HG03039 (cell line): ENCODE results near the gene THRSP.
"Not testable (repeated sequence)": the region's sequence is repeated elsewhere in the genome, so short reads cannot be mapped to it uniquely, and the experiment has no call there.

Experiments
- ATAC-seq: cut with Tn5 transposase; IDR thresholded peaks from one replicate; pipeline ENCODE4 v1.9.1; 2021; ENCODE audit warnings: mild to moderate bottlenecking, moderate library complexity; ENCODE audit not compliant: unreplicated experiment

Gene THRSP, protein sequence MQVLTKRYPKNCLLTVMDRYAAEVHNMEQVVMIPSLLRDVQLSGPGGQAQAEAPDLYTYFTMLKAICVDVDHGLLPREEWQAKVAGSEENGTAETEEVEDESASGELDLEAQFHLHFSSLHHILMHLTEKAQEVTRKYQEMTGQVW

GRCh38 chr11:78063440-78064181, at the start of gene THRSP:
Gene THRSP (plus strand): TSS chr11:78063861. CDS start chr11:78063882, 21 bp downstream.
- no peak for ATAC-seq

- ATAC-seq = not testable (repeated sequence)
Observed at GRCh38 chr11:78014937-78015520, 48.6 kb upstream of the THRSP start.

- no peak for ATAC-seq
Observed at GRCh38 chr11:78015878-78016277, 47.8 kb upstream of the THRSP start.

DNA sequence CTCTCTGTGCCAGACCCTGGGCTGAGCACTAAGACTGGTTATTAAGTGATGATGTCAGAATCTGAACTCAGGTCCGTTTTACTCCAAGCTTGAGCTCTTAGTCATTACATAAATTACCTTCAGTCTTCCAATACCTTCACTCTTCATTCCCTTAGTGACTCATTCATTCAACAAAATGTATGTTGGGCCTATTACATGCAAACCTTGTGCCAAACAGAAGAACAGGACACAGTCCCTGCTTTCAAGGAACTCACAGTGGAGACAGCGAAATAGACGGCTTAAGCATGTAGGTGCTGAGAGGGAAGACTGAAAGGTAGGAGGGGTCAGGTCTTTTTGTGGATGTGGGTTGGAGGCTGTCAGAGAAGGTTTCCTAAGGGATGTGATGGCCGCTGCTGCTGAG, 43.9 kb upstream of the THRSP start:
- ATAC-seq = no peak

DNA sequence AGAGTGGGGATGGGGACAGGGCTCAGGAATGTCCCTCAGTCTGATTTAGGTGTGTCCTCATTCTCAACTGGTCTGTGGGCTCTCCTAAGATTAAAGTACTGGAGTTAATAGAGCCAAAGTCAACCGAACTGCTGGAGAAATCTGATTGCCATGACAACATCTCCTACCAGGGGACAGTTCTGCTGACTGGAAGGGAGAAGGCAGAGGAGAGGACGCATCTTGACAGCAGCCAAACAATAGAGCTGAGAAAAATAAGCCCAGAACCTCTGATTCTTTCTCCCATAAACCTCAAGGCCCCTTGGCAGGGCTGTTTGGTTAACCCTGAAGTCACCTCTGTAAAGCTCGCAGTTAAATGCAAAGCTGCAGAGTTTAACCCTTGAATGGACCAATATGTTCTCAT, 43.4 kb upstream of the THRSP start:
- ATAC-seq = no peak

GRCh38 chr11:78021611-78022010, 42.0 kb upstream of the THRSP start:
- ATAC-seq = no peak

- ATAC-seq = no peak
Observed at GRCh38 chr11:78022397-78023396, 41.0 kb upstream of the THRSP start, which contains the start of gene KCTD14. Gene KCTD14 (minus strand): TSS chr11:78023276. CDS start chr11:78023249, 27 bp downstream.

- ATAC-seq = no peak
Observed at GRCh38 chr11:78023426-78023825, 40.2 kb upstream of the THRSP start.

DNA sequence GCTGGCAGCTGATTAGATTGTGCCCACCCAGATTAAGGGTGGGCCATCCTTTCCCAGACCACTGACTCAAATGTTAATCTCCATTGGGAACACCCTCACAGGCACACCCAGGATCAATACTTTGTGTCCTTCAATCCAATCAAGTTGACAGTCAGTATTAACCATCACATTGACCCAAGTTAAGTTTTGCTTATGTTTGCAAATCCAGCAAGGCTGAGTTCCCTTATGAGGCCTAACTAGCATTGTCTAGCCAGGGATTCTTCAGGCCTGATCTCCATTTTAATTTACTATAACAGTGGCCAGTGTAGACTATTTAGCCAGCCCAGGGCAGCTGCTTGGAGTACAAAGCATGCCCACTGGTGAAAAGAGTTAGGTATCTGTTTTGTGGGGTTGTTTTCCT, 38.3 kb upstream of the THRSP start:
- ATAC-seq = no peak

DNA sequence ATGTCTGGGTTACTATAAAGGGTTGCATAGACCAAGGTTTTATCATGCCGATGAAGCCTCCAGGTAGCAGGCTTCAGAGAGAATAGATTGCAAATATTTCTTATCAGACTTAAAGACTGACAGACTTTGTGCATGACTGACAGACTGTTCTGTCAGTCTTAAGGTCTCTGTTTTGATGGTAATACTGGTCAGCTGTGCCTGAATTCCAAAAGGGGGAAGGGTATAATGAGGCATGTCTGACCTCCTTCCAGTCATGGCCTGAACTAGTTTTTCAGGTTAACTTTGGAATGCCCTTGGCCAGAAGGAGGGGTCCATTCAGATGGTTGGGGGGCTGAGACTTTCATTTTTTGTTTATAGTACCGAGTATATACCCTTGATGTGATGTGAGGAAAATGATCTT, 35.9 kb upstream of the THRSP start:
- ATAC-seq = no peak

DNA sequence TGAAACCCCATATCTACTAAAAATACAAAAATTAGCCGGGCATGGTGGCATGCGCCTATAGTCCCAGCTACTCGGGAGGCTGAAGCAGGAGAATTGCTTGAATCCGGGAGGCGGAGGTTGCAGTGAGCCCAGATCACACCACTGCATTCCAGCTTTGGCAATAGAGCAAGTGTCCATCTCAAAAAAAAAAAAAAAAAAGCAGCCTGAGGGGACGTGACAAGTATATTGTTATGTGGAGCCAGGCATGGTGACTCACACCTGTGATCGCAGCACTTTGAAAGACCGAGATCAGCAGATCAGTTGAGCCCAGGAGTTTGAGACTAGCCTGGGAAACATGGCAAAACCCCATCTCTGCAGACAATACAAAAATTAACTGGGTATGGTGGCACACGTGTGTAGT, 35.2 kb upstream of the THRSP start:
- ATAC-seq = not testable (repeated sequence)

GRCh38 chr11:78030429-78031325, 33.0 kb upstream of the THRSP start:
- no peak for ATAC-seq

- ATAC-seq = no peak
Observed at GRCh38 chr11:78031629-78032028, 32.0 kb upstream of the THRSP start.

- ATAC-seq = no peak
Observed at GRCh38 chr11:78032090-78032489, 31.6 kb upstream of the THRSP start.

GRCh38 chr11:78033040-78033439, 30.6 kb upstream of the THRSP start:
- no peak for ATAC-seq

DNA sequence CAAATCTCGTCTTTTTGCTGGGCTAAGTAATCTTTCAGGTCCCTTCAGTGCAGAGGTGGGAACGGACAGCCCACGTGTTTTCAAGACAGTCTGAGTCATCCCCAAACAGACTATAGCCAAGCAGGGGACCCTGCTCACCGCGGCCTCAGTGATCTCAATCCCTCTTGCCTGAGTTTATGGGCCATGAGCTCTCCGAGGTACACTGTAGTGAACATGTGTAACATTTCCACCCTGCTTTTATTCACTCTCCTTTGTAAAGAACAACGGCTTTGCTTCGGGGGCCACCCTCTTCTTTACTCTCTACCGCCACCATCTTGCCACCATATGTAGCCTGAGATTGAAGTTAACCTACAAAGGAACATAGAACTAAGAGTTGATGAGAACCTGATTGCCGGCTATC, 29.0 kb upstream of the THRSP start:
- ATAC-seq = no peak

DNA sequence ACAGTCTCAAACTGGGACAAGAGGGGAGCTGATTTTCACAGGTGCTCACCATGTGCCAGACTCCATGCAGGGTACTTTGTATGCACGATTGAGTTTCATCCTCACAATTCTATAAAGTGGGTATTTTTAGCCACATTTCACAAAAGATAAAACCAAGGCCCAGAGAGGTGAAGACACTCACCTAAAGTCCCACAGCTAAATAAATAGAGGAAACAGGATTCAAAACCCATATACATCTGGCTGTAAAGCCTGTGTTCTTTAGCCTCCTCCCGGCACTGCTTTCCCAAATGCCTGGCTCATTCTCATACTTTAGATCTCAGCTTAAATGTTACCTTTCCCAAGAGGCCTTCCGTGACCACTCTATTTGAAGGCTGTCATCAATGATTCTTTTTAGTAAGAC, 27.3 kb upstream of the THRSP start:
- ATAC-seq = no peak

DNA sequence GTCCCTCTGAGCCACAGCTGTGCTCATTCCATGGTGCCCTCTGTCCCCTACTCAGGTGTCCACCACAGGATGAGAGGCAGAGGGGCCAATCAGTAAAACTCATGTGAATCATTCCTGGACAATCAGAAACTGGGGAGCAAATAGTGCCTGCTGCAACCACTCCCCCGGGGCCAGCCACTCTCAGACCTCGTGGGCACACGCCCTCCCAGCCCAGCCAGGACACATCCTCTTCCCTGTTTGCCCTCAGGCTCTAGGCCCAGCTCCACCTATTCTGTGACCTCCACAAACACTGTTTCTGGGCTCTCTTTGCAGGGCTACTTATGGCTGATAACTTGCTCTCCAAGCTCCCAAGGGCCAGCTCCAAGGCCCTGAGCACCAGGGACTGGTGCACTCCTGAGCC, 26.6 kb upstream of the THRSP start:
- ATAC-seq = no peak

DNA sequence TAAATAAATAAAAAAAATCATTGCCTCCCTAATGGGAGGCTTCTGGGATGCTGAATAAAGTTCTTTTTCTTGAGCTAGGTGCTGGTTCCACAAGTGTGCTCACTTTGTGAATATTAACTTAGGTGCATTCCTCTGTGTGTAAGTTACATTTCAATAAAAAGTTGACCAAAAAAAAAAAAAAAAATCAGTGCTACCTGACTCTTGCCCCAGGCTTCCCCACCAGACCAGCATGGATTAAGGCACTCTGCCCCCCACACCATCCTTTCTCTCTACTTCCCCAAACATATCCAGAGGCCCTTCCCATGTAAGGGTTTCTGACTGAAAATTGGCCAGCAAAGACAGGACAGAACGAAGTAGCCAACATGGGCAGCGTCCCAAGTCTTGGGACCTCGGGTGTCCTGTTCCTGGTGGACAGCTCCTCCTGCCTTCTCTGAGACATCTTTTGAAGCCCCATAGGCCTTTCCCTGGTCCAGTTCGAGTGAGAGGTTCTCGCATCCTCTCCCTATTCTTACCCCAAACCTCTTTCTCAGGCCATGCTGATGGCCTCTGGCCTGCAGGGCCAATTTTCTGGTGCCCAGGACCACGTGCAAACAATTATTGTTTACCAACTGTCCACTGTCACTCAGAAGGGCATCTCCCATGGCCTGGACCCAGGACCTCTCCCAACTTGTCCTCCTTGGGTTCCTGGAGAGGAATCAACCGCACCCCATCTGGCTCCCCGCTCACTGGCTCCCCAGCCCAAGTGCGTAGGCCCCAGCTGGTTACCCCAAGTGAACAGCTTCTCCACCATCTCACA, 25.6 kb upstream of the THRSP start:
- ATAC-seq = no peak
